GM21423 (cell line): Measurements from ENCODE around the gene NRCAM.

Experiments used
- ATAC-seq: cut with Tn5 transposase; IDR thresholded peaks from one replicate; pipeline ENCODE4 v1.9.1; 2021; ENCODE audit warnings: mild to moderate bottlenecking, moderate library complexity; ENCODE audit not compliant: unreplicated experiment

Gene NRCAM

DNA sequence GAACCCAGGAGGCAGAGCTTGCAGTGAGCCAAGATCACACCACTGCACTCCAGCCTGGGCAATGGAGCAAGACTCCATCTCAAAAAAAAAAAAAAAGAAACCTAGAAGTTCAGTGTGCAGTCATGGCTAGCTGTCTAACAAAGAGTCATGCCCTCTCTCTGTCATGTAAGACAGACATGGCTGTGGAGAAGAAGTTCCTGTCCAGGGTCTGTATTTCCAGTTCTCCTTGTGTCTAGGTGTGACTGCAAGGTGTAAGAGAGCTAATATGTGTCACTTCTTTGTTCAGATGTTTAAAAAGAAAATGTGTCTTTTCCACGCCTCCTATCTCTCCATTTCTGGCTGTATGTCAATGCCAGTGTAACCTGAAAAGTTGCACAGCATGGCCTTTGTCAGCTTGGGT is 139.5 kb downstream of the NRCAM start:
- ATAC-seq: no peak

DNA sequence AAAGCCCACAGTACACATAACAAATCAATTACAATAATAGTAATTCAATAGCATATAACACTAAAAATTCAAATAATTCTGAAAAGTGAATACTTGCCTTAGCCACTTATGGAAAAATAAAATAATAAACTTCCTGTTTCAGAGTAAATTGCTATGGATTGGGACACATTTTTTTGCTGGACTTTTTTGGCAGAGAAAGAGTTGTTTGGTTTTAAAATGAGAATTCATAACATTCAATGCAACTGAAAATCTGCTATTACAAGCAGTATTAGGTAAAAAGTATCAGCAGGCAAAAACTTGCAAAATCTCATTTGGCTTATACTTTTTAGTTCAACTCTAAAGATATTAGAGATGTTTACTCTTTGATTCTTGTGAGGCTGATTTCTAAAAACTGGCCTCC is 141.7 kb downstream of the NRCAM start:
- no peak for ATAC-seq

DNA sequence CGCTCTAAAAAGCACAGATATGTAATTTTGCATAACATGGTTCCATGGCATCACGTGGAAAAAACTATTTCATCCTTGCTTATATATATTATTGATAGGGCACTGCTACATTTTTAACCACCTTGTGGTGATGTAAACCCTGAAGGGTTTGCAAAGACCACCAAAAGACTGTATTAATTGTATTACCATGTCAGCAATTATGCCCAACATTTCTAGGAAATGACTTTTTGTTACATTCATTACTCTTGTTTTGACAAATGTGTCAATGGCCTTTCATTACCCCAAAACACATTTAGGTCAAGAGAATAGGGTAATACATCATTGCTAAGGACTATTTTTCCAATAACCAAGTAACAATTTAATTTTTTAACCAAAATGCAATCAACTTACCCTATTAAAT is 142.2 kb downstream of the NRCAM start:
- ATAC-seq: no peak

DNA sequence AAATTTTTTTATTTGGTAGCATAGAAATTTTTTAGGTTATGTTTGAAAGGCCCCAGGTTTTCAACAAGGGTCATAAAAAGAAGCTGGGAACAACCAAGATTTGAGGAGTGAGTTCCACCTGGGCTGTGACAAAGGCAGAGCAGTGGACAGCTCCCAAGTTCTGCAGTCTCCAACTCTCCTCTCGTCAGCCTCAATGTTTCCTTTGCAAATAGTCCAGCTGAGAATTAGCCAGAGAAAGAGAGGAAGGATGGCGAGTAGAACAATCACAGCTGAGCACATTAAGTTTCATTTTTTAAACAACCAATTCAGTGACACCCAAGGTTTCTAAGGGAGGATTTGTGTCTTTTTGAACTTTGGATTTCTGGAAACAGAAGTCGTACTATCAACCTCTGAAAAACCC is 143.2 kb downstream of the NRCAM start:
- no peak for ATAC-seq

DNA sequence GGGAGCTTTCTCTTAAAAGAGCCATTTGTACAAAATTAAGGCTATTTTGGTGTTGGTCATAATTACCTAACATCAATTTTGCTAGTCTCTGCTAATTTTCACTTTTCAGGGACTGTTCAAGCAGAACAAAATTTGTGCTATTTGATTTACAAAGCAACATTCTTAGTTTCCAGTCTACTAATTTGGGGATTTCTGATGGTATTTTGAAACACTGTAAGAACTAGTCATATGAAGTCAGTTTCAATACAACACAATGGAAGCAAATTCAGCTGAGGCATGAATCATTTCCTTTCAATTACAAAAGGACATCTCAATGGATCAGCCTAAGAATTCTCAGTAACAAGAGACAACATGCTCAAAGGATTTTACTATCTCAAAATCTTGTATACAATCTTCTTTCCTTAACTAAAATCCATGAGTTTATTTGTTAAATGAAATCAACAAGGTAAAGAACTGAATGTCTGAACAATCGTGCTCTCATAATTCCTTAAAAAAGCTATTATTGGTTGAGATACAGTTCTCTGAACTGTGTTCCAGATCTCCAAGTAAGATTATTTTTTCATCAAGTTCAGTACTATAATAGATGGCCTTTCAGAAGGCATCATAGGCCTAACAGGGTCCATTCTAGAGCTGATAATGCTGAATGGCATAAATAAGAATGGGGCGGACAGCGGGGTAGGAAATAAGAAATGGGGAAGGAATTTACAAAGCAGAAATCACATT is 144.6 kb downstream of the NRCAM start:
- ATAC-seq: peak; percentile 48

DNA sequence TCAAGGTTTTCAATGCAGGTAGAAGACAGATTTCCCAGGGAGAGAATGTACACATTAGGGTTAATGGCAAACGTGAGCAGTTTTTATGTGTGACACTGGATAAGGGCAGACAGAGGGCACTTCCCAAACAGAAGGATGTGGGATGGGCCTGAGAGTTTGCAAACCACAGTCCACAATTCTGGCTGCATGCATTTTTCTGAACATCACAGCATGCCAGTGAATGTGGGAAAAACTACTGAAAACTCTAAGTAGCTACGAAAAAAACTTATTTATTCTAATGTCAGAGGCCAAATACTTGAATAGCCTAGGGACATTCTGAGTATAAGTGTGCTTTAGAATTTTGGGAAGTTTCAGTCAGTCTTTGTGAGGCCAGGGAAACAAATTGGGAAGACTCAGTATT is 145.9 kb downstream of the NRCAM start:
- ATAC-seq: no peak

DNA sequence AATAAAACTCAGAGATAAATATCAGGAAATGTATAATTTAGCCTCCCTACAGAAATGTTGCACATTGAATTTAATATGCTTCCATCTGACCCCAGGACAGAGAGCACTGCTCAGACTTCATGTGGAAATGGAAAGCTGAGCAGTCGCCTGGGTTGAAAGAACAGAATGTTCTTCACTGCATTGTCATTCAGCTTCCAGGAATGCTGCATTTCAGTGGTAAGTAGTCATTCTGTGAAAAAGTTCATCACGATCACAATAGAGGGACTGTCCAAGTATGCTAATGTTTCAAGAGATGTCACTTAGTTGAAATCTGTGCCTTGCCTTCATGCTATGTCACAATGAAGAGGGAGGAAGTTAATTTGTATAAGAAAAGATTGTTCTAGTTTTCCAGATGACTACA is 147.3 kb downstream of the NRCAM start:
- peak; percentile 56 for ATAC-seq

DNA sequence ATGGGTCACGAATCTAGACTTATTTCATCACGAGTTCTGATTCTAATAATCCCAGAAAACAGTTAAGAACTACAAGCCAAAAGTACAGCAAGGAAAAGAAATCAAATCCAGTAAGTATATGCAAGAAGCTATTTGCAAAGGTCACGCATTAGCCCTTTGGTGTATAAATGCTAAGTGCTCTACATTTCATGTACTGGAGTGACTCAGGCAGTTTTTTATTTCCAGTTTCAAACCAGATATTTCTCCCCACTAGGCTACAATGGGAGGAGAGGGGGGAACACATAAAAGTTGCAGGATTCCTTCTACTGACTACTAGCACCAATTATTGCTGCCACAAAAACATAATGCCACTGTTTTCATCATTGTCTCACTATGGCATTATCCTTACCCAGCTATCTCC is 148.0 kb downstream of the NRCAM start:
- no peak for ATAC-seq

DNA sequence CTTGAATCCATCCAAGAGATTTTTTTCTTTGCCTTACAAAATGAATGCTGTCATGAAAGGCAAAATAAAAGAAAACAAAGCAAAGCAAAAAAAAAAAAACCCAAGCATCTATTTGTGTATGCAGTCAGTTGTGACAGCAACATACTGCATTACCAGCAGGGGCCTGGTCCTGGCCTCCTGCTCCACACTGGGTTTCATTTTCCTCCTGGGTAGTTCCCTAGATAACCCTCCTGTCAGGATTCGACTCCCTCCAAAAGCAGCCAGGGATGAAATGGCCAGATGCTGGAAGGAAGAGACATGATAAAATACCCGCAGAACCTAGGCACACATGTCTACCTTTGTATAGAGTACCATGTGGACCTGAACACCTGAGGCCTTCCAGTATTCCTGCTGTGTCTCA is 148.6 kb downstream of the NRCAM start:
- no peak for ATAC-seq

DNA sequence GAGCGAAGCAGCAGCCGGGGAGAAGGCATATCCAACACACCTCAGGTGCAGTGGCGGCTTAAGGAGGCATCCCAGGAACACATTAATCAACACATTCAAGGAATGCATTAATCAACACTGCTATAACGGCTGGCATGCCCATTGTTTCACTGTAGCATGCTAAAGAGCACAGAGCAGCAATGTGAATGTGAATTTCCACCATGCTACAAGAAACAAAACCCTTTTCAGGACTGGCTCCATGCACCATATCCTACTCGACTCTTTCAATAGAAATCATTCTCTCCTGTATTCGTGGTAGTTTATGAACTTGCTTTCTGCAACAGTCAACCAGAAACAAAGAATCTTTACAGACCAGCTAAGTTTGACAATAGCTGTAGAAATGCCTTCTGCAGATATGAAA is 149.0 kb downstream of the NRCAM start:
- ATAC-seq: no peak

DNA sequence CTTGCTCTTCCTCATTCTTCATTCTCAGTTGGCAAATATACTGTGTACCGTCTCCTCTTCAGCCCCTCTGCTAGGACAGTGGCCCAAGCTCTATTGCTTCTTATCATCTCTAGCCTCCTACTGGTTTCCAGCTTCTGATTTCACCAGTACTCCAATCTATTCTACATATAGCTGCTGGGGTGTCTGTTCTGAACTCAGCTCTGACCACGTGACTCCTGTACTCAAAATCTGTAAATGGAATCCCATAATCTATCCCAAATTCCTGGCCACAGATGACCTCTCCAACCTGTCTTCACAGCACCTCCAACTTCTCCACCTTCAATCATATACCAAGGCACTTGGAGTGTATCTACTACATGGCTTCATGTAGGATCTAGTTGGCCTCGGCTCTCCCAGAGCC is 152.9 kb downstream of the NRCAM start:
- no peak for ATAC-seq

DNA sequence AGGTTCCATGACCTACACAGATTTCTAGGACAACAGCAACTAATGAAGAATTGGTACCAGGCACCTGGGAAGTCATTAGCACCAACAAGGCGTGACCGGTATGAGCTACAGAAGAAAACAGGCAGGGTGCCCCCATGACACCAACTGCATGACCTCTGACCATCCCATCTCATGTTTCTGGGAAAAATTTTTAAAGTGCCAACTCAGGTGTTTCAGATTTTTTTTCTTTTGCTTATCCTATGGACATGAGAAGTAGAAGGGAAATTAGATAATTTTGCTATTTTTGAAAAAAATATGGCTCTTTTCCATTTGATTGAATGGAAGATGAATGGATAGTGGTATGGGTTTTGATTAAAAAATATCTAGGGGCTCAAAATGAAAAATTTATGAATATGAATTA is 154.8 kb downstream of the NRCAM start:
- ATAC-seq: no peak

DNA sequence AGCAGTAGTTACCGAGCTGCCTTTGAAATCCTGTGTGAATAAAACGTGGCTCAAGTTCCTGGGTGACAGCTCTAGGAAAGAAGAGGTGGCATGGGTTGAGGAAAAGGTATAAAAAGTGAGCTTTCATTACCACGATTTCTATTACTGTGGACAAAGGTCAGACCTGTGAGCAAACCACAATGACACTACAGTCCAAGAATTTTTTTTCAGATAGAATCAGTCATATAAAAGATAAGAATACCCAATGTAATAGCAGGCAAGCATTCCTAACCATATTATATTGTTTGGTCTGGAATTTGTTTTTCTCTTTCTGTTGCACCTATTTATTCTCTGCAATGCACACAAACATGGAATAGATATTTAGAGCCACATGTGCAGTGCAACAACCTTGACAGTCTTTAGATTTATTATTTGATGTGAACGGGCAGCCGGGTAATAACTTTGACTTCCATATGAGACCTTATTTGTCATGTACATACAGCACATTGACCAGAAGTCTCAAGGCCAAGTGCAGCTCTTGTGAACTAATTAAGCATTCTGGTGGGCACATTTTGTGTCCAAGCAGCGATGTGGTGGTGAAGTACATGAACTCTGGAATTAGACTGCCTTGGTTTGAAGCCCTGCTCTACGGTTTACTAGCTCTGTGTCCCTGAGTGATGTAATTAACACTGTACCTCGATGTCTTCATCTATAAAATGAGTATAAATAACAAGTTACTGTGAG is 156.8 kb downstream of the NRCAM start:
- ATAC-seq: no peak

DNA sequence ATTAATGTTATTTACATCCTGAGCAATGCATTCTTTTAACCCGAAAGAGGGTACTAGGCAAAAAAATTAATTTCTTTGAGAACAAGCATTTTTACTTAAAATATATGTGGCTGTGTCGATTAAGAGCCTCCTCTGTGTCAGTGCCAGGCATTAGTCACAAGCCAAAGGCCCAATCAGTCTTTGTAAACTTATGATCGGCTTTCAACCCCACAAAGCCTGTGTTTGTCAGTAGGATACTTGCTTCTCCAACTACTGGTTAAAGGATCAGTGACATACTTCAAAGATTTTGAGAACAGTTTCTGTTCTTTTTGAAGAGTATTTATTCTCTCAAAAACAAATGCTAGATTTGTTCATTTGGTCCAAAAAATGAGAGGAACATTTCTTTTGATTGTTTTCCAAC is 159.3 kb downstream of the NRCAM start:
- no peak for ATAC-seq

DNA sequence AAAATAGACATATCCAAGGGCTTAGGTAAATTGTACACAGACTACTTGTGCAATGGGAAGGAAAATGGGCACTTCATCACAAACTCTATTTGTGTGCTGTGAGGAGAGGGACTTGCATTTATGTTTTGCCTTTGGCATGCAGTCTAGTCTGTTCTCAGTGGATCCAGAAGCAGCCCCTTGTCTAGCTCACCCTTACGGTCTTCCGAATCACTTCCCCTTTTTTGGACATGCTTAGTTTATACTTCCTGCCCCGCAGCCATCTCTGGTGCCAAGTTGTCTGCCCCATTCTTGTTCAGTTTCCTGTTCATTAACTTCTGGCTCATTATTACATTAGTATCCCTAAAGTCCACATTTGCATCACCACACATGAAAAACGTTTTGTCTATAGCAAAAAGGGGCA is 161.6 kb downstream of the NRCAM start:
- peak; percentile 98 for ATAC-seq

DNA sequence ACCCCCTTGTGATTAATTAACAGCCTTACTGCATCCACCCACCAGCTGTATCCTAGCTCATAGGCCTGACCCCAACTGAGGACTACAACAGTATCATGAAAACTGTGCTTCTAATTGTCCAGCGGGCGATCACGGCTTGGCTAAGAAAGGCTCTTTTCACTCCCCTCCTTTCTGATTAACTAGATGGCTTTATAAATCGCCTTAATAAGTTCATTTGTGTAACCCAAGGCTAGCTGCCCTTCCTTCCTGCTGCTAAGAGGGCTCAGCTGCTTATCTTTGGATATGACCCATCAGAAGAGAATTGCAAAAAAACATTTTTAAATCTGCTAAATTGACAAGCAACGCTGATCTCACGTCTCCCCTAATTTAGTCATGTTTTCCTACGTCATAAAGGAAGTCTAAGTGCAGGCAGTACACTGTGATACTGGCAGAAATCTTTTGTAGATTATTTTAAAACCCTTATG is 163.1 kb downstream of the NRCAM start:
- no peak for ATAC-seq

DNA sequence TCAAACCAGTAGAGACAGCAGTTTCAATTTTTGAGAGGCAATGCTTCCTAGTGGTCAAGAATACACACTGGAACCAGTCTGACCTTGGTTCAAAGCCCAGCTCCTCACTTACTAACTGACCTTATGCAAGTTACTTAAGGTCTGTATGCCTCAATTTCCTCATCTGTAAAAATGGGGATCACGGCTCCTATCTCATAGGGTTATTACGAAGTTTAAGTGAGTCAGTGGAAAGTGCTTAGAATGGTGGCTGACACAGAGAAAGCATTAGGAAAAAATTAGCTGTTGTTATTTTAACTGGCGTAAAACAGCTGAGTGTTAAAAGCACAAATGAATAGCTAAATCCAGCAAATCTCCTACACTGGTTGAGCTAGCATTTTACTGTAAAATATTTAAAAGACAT is 163.7 kb downstream of the NRCAM start:
- no peak for ATAC-seq

DNA sequence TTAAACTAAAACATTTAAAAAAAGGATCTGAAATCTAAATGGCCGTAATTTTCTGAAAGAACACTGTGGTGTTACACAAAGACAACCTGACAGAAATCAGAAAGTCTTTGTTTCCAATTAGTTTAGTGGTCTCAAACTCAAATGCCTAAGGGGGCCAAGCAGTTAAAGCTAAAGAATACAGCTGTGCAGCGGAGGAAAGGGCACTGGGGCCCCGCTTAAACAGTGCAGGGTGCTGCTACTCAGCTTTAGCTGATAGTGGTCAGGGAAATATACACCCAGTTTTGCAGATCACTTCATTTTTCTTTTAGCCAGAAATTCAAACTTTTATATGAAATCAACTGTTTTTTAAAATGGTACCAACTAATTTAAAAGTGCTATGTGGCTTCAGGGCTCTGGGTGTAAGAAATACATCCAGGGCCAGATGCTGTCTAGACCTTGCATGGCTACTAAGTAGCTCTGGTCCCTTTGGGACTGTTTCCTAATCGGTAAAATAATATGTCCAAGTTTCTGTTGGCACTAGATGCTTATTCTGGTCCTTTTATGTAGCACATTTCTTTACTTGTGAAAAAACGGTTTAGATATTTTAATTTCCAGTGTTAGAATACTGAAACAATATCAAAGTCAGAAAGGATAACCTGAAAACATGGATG is 164.3 kb downstream of the NRCAM start:
- ATAC-seq: no peak

DNA sequence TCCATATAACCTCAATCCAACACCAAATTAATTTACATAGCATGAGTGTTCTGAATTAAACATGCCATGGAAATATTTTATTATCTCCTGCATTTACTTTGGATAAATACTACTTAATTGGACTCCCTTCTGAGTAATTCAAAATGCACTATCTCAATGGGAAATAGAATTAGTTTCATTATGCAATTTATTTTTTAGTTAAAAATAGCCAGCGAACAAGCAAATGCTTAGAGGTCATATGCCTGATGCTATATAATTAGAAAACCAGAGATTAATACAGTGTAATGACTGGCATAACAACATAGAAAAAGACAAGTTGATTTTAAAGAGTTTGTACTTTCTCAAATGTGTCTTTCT is 165.1 kb downstream of the NRCAM start:
- ATAC-seq: no peak

DNA sequence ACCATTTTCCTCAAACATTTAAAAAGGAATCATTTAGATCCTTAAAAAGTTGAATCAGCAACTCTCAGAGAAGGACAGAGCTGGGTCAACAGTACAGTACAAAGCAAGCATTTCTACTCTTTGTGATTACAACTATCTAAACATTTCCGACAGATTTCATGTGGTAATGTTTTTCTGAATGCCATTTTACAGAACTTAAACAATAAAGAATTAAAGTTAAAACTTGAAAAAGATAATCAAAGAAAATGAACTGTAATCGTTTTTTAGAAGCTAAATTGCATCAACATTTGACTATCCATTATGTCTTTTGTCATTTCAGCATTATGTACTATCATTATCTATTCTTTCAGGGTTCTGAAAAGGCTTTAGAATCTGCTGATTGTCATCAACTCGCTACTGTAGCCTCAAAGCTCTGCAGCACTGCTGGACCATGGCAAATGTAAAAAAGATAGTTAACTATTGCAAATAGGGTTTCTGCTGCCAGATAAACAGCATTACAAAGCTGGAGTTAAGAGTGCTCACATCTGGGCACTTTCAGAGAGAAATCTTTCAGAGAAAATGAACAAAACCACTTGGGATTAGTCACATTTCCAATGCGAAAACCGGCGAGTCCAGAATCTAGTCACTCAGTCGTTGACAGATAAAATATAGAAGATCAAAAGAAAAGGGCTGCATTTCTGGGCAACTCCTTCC is 165.6 kb downstream of the NRCAM start:
- no peak for ATAC-seq

DNA sequence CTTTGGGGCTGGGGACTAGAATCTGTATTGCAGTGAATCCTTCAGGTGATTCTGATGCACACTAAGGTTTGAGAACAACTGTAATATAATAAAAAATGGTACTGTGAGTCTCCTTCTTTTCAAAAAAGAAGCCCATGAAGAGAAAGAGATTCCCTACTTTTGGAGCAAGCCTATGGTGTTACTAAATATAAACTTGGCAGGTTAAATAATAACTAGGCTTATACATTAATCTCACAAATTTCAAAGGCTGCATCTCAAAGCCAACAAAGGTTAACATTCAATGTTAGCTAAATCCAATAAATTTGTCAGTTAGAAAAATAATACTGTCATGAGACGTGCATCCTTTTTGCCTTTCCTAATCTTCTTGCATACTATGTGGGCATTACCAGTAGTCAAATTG is 166.4 kb downstream of the NRCAM start:
- ATAC-seq: no peak

DNA sequence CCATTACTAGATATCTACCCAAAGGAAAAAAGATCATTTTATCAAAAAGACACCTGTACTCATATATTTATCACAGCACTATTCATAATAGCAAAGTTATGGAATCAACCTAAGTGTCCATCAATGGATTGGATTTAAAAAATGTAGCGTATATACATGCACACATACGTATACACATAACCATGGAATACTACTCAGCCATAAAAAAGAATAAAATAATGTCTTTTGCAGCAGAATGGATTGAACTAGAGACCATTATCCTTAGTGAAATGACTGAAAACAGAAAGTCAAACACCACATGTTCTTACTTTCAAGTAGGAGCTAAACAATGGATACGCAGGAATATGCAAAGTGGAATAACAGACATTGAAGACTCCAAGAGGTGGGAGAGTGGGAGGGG is 168.4 kb downstream of the NRCAM start:
- no peak for ATAC-seq
